Adrenal gland (tissue), 12 donors: ENCODE data around the gene NDUFB4. TPM values are rescaled to one million over a fixed set of nuclear protein-coding genes. Genes with fewer than 3 reads are reported as not detected.
"Not testable (repeated sequence)": the region's sequence is repeated elsewhere in the genome, so short reads cannot be mapped to it uniquely, and the experiment has no call there.

Experiments
- DNase-seq, 7 donors: peaks; one replicate each; pipeline ENCODE4 v3.0.0-alpha.2; 2019 to 2020
- H3K27ac ChIP-seq, 5 donors: fragments of 200-600 bp; sonication (generic) in 4 of 5; 1 replicate in 3 of 5; 2 replicates in 2 of 5; pipeline versions ENCODE4 v1.5.1 to v1.8.0; 2016 to 2020; ENCODE audit warnings: mild to moderate bottlenecking in 1 of 5
- H3K27me3 ChIP-seq: fragments of 200-600 bp; 2 replicates; pipeline ENCODE4 v1.8.0; 2021
- H3K36me3 ChIP-seq, 2 donors: fragments of 200-600 bp; replicated peaks in 1 of 2; 1 replicate in 1 of 2; 2 replicates in 1 of 2; pipeline versions ENCODE4 v1.5.1 to v1.8.0; 2018 to 2022
- H3K4me1 ChIP-seq, 2 donors: fragments of 200-600 bp; replicated peaks in 1 of 2; 1 replicate in 1 of 2; 2 replicates in 1 of 2; pipeline versions ENCODE4 v1.5.1 to v1.8.0; 2018 to 2021
- H3K4me3 ChIP-seq, 4 donors: fragments of 200-600 bp; sonication (generic) in 3 of 4; one replicate each; pipeline ENCODE4 v1.5.1; 2016 to 2018
- H3K9me3 ChIP-seq, 3 donors: fragments of 200-600 bp; sonication (generic) in 1 of 3; replicated peaks in 1 of 3; 1 replicate in 2 of 3; 2 replicates in 1 of 3; pipeline versions ENCODE4 v1.5.1 to v1.8.0; 2016 to 2021
- CTCF ChIP-seq, 6 experiments: fragments of 450-650 bp in 4 of 6; fragments of 200-600 bp in 2 of 6; sonication (generic) in 1 of 6; IDR thresholded peaks; 1 replicate in 5 of 6; 2 replicates in 1 of 6; pipeline versions ENCODE4 v1.5.1 to v1.8.0; 2016 to 2021; ENCODE audit warnings: antibody characterized with exemption in 6 of 6, mild to moderate bottlenecking in 2 of 6, moderate library complexity in 1 of 6
- POLR2A ChIP-seq, 2 donors: fragments of 450-650 bp; IDR thresholded peaks; one replicate each; pipeline ENCODE4 v1.6.1; 2017; ENCODE audit warnings: antibody characterized with exemption in 2 of 2, mild to moderate bottlenecking in 2 of 2, moderate library complexity in 1 of 2
- WGBS, 4 donors: extraction: QIAGEN DNeasy Blood & Tissue Kit in 2 of 4; methylation state at CpG; one replicate each; pipeline versions ENCODE4 v1.1.5 to v1.1.7; 2013 to 2017; 5-methylcytosine and 5-hydroxymethylcytosine counted together
- intact Hi-C, 2 donors: fragments of 100-400 bp; cut with DNase I; formaldehyde crosslinking; loops; one replicate each; pipeline versions ENCODE4 v1.14.1 to v1.15.0; 2022 to 2023
- polyA plus RNA-seq, 3 donors: library from polyadenylated mRNA; stranded (reverse); fragments of 200-250 nt in 2 of 3; fragments of 350-450 nt in 1 of 3; fragmentation: Illumina TruSeq in 1 of 3; extraction: RNeasy Lipid Tissue Mini Kit (QIAGEN cat#74804) in 1 of 3; gene quantifications; one replicate each; pipeline ENCODE4 v1.2.3, GENCODE V29; 2013 to 2014
- total RNA-seq, 9 donors: library from RNA; depleted of rRNA in 4 of 9; stranded (reverse); fragments of >200 nt in 4 of 9; fragments of 120-200 nt in 1 of 9; fragmentation: NEBNext Ultra II Directional in 1 of 9; extraction: Animal tissue kit (Norgen Biotek cat#: 25700) in 1 of 9; gene quantifications; one replicate each; pipeline versions ENCODE4 v1.1.0 to v1.2.4, GENCODE V29; 2013 to 2023
- donor health status: healthy with polysubstance abuse.
- donor health status: Bipolar disorder and iron deficiency.
- donor health status: DM: yes; HTN: yes; CAD: no.
- donor health status: DM: no; HTN: no; CAD: no.
- donor health status: DM: no; HTN: no; CAD: no.
- donor health status: DM: yes; HTN: yes; CAD: no.

The NDUFB4 gene
- total and polyA plus RNA-seq, 12 donors: 141 to 905 (median 344) TPM

DNA sequence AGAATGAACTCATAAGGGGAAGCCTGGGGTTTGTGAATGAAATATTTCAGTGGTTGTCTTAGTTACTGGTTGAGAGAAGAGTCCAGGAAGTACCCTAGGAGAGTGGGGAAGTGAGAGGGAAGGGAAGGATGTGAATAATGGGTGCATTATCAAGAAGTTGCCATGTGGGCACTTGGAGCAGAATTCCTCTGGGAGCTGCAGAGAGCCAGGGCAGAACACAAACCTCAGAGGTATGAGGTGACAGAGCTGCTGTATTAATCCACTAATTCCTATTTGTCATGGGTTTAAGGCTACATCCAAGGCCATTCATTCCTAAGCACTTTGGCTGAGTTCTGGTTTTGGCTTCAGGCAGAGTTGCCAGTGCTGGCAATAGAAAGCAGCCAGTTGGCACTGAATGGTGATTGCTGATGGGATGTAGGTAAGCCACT lies 29.0 kb downstream of the NDUFB4 start:
- H3K9me3 ChIP-seq: peaks cover 0 to 6% (median 0%) of the 10 kb centered on the region in 3 donors
- no peaks in the 10 kb centered on the region for H3K27me3 ChIP-seq
- H3K4me3 ChIP-seq: no peak overlapping the region
- H3K27ac ChIP-seq: no peak overlapping the region
- TF ChIP-seq POLR2A (IDR thresholded peaks at IDR 0.05): no peak
- no peak for TF ChIP-seq CTCF (IDR thresholded peaks at IDR 0.05)
- intact Hi-C loops: no loop called here
- H3K36me3 ChIP-seq: no peaks in the 10 kb centered on the region
- no peaks in the 10 kb centered on the region for H3K4me1 ChIP-seq
- DNase-seq: peak in 2 of 7 donors; percentile 21 to 27

GRCh38 chr3:120634539-120634938 lies 38.4 kb downstream of the NDUFB4 start:
- intact Hi-C loops: no loop called here
- Histone ChIP-seq H3K27me3 (no peaks in the 10 kb centered on the region), H3K4me1 (no peaks in the 10 kb centered on the region), H3K9me3 (no peaks in the 10 kb centered on the region), H3K4me3 (no peak overlapping the region), H3K36me3 (no peaks in the 10 kb centered on the region), H3K27ac (no peak overlapping the region)
- TF ChIP-seq CTCF (IDR thresholded peaks at IDR 0.05): no peak
- no peak for TF ChIP-seq POLR2A (IDR thresholded peaks at IDR 0.05)
- WGBS, 4 donors: 0 to 31% (median 22%) methylated on average over 1 of the region's 1 CpG
- no peak for DNase-seq

DNA sequence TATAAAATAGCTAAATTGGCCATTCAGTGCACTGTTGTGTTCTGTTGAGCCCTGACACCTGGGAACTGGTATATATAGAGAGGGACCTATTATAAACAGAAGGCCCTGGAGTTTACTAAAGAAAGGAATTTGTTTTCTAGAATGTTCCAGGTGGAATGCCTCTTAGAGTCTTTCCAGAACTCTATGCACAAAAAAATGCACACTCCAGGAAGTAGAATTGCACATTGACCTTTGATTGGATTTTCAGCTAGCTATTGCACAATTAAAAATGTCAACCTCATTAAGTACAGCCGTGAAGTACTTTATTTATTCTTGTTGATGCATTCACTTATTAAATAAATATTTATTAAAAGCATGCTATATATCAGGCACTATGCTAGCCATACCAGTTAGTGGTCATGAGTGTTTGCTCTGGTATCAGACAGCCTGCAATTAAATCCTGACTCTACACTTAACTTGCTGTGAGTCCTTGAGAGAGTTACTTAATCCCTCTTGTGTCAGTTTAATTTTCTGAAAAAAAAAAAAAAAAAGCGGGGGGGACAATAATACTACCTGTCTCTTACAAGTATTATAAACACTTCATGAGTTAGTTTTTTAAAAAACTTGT lies 40.8 kb downstream of the NDUFB4 start:
- intact Hi-C loops: no loop called here
- H3K27ac ChIP-seq: no peak overlapping the region
- H3K27me3 ChIP-seq: no peaks in the 10 kb centered on the region
- no peak overlapping the region for H3K4me3 ChIP-seq
- no peak for DNase-seq
- TF ChIP-seq CTCF (IDR thresholded peaks at IDR 0.05): no peak
- no peak for TF ChIP-seq POLR2A (IDR thresholded peaks at IDR 0.05)
- no peaks in the 10 kb centered on the region for H3K9me3 ChIP-seq
- 47 to 59% (median 55%) methylated on average over 2 of the region's 2 CpGs for WGBS, 4 donors
- no peaks in the 10 kb centered on the region for H3K4me1 ChIP-seq
- no peaks in the 10 kb centered on the region for H3K36me3 ChIP-seq

DNA sequence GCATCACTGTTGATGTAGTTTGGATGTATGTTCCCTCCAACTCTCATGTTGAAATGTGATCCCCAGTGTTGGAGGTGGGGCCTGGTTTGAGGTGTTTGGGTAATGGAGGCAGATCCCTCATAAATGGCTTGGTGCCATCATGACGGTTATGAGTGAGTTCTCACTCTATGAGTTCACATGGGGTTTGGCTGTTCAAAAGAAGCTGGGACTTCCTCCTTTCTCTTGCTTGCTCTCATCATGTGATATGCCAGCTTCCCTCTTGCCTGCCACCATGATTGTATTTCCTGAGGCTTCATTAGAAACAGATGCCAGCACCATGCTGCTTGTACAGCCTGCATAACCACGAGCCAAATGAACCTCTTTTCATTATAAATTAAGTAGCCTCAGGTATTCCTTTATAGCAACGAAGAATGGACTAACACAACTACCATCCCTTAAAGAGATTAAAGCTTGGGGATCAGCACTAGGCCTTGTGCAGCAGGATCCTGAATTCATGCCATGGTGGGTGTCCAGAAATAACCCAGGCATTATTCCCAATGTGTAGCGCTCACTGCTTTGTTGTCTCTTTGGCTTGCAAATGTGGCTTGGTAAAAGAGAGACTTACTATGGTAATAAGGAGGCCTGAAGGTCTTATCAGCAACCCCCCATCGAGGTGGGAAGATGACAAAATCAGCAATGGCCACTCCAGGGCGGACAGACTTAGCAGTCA lies 41.9 kb downstream of the NDUFB4 start:
- Histone ChIP-seq H3K4me1 (no peaks in the 10 kb centered on the region), H3K4me3 (no peak overlapping the region), H3K27ac (no peak overlapping the region), H3K36me3 (no peaks in the 10 kb centered on the region), H3K27me3 (no peaks in the 10 kb centered on the region), H3K9me3 (no peaks in the 10 kb centered on the region)
- TF ChIP-seq POLR2A (IDR thresholded peaks at IDR 0.05) (no peak), CTCF (IDR thresholded peaks at IDR 0.05) (no peak)
- whole genome bisulfite sequencing, 4 donors: 79 to 90% (median 87%) methylated on average over 6 of the region's 6 CpGs
- intact Hi-C loops: no loop called here
- peak in 1 of 7 donors; percentile 19 for DNase-seq

DNA sequence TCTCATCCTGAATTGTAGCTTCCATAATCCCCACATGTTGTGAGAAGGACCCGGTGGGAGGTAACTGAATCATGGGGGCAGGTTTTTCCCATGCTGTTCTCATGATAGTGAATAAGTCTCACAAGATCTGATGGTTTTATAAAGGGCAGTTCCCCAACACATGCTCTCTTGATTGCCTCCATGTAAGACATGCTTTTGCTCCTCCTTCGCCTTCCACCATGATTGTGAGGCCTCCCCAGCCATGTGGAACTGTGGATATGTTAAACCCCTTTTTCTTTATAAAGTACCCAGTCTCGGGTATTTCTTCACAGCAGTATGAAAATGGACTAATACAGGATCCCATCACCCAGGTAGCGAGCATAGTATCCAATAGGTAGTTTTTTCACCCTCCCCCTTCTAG lies 42.7 kb downstream of the NDUFB4 start:
- H3K36me3 ChIP-seq, H3K27ac ChIP-seq, H3K9me3 ChIP-seq, H3K4me3 ChIP-seq, H3K27me3 ChIP-seq, H3K4me1 ChIP-seq, DNase-seq, intact Hi-C loops: not testable (repeated sequence)
- 92 to 97% (median 93%) methylated on average over 4 of the region's 4 CpGs for WGBS, 4 donors
